Measurements from ENCODE around the gene SULT6B1. TPM values are rescaled to one million over a fixed set of nuclear protein-coding genes. Genes with fewer than 3 reads are reported as not detected.
A peak's percentile ranks its signal among the peaks of the same experiment; 100 is the strongest.
"Not testable (repeated sequence)": the region's sequence is repeated elsewhere in the genome, so short reads cannot be mapped to it uniquely, and the experiment has no call there.

SULT6B1 gene
- total RNA-seq, 1 donor from 2014 or later, result not detected

- no peak for TF ChIP-seq CTCF (IDR thresholded peaks at IDR 0.05; ENCODE audit: unreplicated experiment)
- H3K27me3 Mint-ChIP-seq (ENCODE audit: unreplicated experiment), result no peaks in the 10 kb centered on the region
- no peak overlapping the region for H3K27ac Mint-ChIP-seq (ENCODE audit: unreplicated experiment)
- peaks cover 59% of the 10 kb centered on the region for H3K36me3 Mint-ChIP-seq (ENCODE audit: low read depth, unreplicated experiment)
- no peak for DNase-seq (ENCODE audit: low spot score)
- H3K9me3 Mint-ChIP-seq (ENCODE audit: unreplicated experiment), result no peaks in the 10 kb centered on the region
- peak overlapping the region; percentile 20 for H3K4me3 Mint-ChIP-seq (ENCODE audit: unreplicated experiment)
- peaks cover 1% of the 10 kb centered on the region for H3K4me1 Mint-ChIP-seq (ENCODE audit: unreplicated experiment)
Measured at GRCh38 chr2:37203708-37204107, 15.2 kb upstream of the SULT6B1 start.

GRCh38 chr2:37201766-37202165 is 13.3 kb upstream of the SULT6B1 start:
- Mint-ChIP-seq H3K36me3 (ENCODE audit: low read depth, unreplicated experiment) (peaks cover 39% of the 10 kb centered on the region), H3K4me3 (ENCODE audit: unreplicated experiment) (no peak overlapping the region), H3K4me1 (ENCODE audit: unreplicated experiment) (peaks cover 7% of the 10 kb centered on the region), H3K27me3 (ENCODE audit: unreplicated experiment) (no peaks in the 10 kb centered on the region), H3K9me3 (ENCODE audit: unreplicated experiment) (no peaks in the 10 kb centered on the region), H3K27ac (ENCODE audit: unreplicated experiment) (no peak overlapping the region)
- no peak for TF ChIP-seq CTCF (IDR thresholded peaks at IDR 0.05; ENCODE audit: unreplicated experiment)
- DNase-seq (ENCODE audit: low spot score), result no peak

GRCh38 chr2:37201208-37201607 is 12.7 kb upstream of the SULT6B1 start:
- H3K4me1 Mint-ChIP-seq (ENCODE audit: unreplicated experiment), result peaks cover 7% of the 10 kb centered on the region
- no peak for TF ChIP-seq CTCF (IDR thresholded peaks at IDR 0.05; ENCODE audit: unreplicated experiment)
- no peaks in the 10 kb centered on the region for H3K9me3 Mint-ChIP-seq (ENCODE audit: unreplicated experiment)
- no peak overlapping the region for H3K27ac Mint-ChIP-seq (ENCODE audit: unreplicated experiment)
- peaks cover 36% of the 10 kb centered on the region for H3K36me3 Mint-ChIP-seq (ENCODE audit: low read depth, unreplicated experiment)
- H3K4me3 Mint-ChIP-seq (ENCODE audit: unreplicated experiment), result no peak overlapping the region
- peaks cover 2% of the 10 kb centered on the region for H3K27me3 Mint-ChIP-seq (ENCODE audit: unreplicated experiment)
- no peak for DNase-seq (ENCODE audit: low spot score)

- H3K4me1 Mint-ChIP-seq (ENCODE audit: unreplicated experiment), result peaks cover 7% of the 10 kb centered on the region
- H3K27me3 Mint-ChIP-seq (ENCODE audit: unreplicated experiment), result peaks cover 5% of the 10 kb centered on the region
- peak overlapping the region; percentile 25 for H3K27ac Mint-ChIP-seq (ENCODE audit: unreplicated experiment)
- H3K9me3 Mint-ChIP-seq (ENCODE audit: unreplicated experiment), result no peaks in the 10 kb centered on the region
- DNase-seq (ENCODE audit: low spot score), result no peak
- TF ChIP-seq CTCF (IDR thresholded peaks at IDR 0.05; ENCODE audit: unreplicated experiment), result no peak
- H3K36me3 Mint-ChIP-seq (ENCODE audit: low read depth, unreplicated experiment), result peaks cover 13% of the 10 kb centered on the region
- no peak overlapping the region for H3K4me3 Mint-ChIP-seq (ENCODE audit: unreplicated experiment)
Measured at GRCh38 chr2:37198681-37199065, 10.2 kb upstream of the SULT6B1 start.

GRCh38 chr2:37196320-37197195 is 8.1 kb upstream of the SULT6B1 start, which contains the start of gene CEBPZOS:
CEBPZOS (plus strand) TSS chr2:37196496; CDS start chr2:37199705, 3,209 bp downstream.
- no peak for TF ChIP-seq CTCF (IDR thresholded peaks at IDR 0.05; ENCODE audit: unreplicated experiment)
- H3K4me3 Mint-ChIP-seq (ENCODE audit: unreplicated experiment), result peak within 1 kb of the TSS; percentile 99
- peaks cover 4% of the 10 kb centered on the region for H3K36me3 Mint-ChIP-seq (ENCODE audit: low read depth, unreplicated experiment)
- H3K27me3 Mint-ChIP-seq (ENCODE audit: unreplicated experiment), result peaks cover 5% of the 10 kb centered on the region
- H3K9me3 Mint-ChIP-seq (ENCODE audit: unreplicated experiment), result no peaks in the 10 kb centered on the region
- H3K4me1 Mint-ChIP-seq (ENCODE audit: unreplicated experiment), result peaks cover 7% of the 10 kb centered on the region
- peak within 1 kb of the TSS; percentile 88 for H3K27ac Mint-ChIP-seq (ENCODE audit: unreplicated experiment)
- peak; percentile 76 for DNase-seq (ENCODE audit: low spot score)

- not testable (repeated sequence) for H3K27me3 Mint-ChIP-seq (ENCODE audit: unreplicated experiment); H3K36me3 Mint-ChIP-seq (ENCODE audit: low read depth, unreplicated experiment); H3K4me1 Mint-ChIP-seq (ENCODE audit: unreplicated experiment); DNase-seq (ENCODE audit: low spot score); H3K9me3 Mint-ChIP-seq (ENCODE audit: unreplicated experiment)
- Mint-ChIP-seq H3K27ac (ENCODE audit: unreplicated experiment) (peak overlapping the region; percentile 88), H3K4me3 (ENCODE audit: unreplicated experiment) (peak overlapping the region; percentile 99)
Measured at GRCh38 chr2:37195862-37196319, 7.4 kb upstream of the SULT6B1 start.

Data from endothelial cell (in vitro differentiated cells).